Glutamatergic neuron (in vitro differentiated cells): Measurements from ENCODE around the gene GIPC1. TPM values are rescaled to one million over a fixed set of nuclear protein-coding genes. Genes with fewer than 3 reads are reported as not detected.

Experiments used
- DNase-seq: peaks from one replicate; pipeline ENCODE4 v3.0.0; 2022
- H3K27ac Mint-ChIP-seq: one replicate; pipeline ENCODE4 v1.8.0; 2020; ENCODE audit warnings: mild to moderate bottlenecking, mixed read lengths, inconsistent platforms; ENCODE audit not compliant: unreplicated experiment
- H3K27me3 Mint-ChIP-seq: one replicate; pipeline ENCODE4 v1.8.0; 2020; ENCODE audit warnings: mild to moderate bottlenecking, moderate library complexity, mixed read lengths, inconsistent platforms; ENCODE audit not compliant: unreplicated experiment
- H3K36me3 Mint-ChIP-seq: one replicate; pipeline ENCODE4 v1.8.0; 2020; ENCODE audit warnings: mild to moderate bottlenecking, mixed read lengths, inconsistent platforms; ENCODE audit not compliant: unreplicated experiment
- H3K4me1 Mint-ChIP-seq: one replicate; pipeline ENCODE4 v1.8.0; 2020; ENCODE audit warnings: mild to moderate bottlenecking, low read depth, mixed read lengths, inconsistent platforms; ENCODE audit not compliant: unreplicated experiment
- H3K4me3 Mint-ChIP-seq: one replicate; pipeline ENCODE4 v1.8.0; 2020; ENCODE audit warnings: mild to moderate bottlenecking, mixed read lengths, inconsistent platforms; ENCODE audit not compliant: unreplicated experiment
- H3K9me3 Mint-ChIP-seq: one replicate; pipeline ENCODE4 v1.8.0; 2020; ENCODE audit warnings: mild to moderate bottlenecking, moderate library complexity, mixed read lengths, inconsistent platforms; ENCODE audit not compliant: unreplicated experiment
- CTCF ChIP-seq: fragments of 200-600 bp; sonication (generic); IDR thresholded peaks from one replicate; pipeline ENCODE4 v1.5.0; 2021; ENCODE audit not compliant: partially characterized antibody, unreplicated experiment
- long read RNA-seq: library from polyadenylated mRNA; unstranded; transcript quantifications from one replicate; pipeline ENCODE4 v2.0.0, GENCODE V29; 2020; ENCODE audit not compliant: unreplicated experiment
- total RNA-seq: library from RNA; stranded (reverse); fragmentation: NEBNext Ultra II Directional; extraction: Animal tissue kit (Norgen Biotek cat#: 25700); gene quantifications from one replicate; pipeline ENCODE4 v1.2.1, GENCODE V29; 2021; ENCODE audit not compliant: unreplicated experiment

The GIPC1 gene
- total RNA-seq = 53.4 TPM
- long read RNA-seq, transcript GIPC1-203 (9 exons, 1,926 nt) = major isoform, 6 of 21 reads
- long read RNA-seq, partial matches to known transcripts = 5 of 21 reads
- long read RNA-seq, other reads (novel, unspliced or antisense) = 3 of 21 reads

- H3K4me1 Mint-ChIP-seq = peaks cover 6% of the 10 kb centered on the region
- DNase-seq = peak; percentile 99
Observed at GRCh38 chr19:14496029-14496833, at the start of gene GIPC1. Gene GIPC1, minus strand, starts transcription at chr19:14496127. Its CDS starts 13,151 bp downstream, at chr19:14482976.

GRCh38 chr19:14545716-14546082 lies 49.8 kb upstream of the GIPC1 start:
- DNase-seq = no peak
- TF ChIP-seq CTCF = no peak
- peaks cover 2% of the 10 kb centered on the region for H3K27me3 Mint-ChIP-seq
- H3K4me3 Mint-ChIP-seq = no peak overlapping the region
- no peaks in the 10 kb centered on the region for H3K9me3 Mint-ChIP-seq
- peaks cover 2% of the 10 kb centered on the region for H3K4me1 Mint-ChIP-seq
- H3K36me3 Mint-ChIP-seq = no peaks in the 10 kb centered on the region
- no peak overlapping the region for H3K27ac Mint-ChIP-seq

More at GRCh38 chr19:14496029-14496833, at the start of gene GIPC1:
- Mint-ChIP-seq H3K36me3 (no peaks in the 10 kb centered on the region), H3K27me3 (peaks cover 4% of the 10 kb centered on the region), H3K9me3 (peaks cover 2% of the 10 kb centered on the region), H3K4me3 (peak within 1 kb of the TSS; percentile 91), H3K27ac (peak within 1 kb of the TSS; percentile 68)
- no peak for TF ChIP-seq CTCF

- no peak for TF ChIP-seq CTCF
- Mint-ChIP-seq H3K4me1 (peaks cover 2% of the 10 kb centered on the region), H3K27me3 (peaks cover 2% of the 10 kb centered on the region), H3K9me3 (no peaks in the 10 kb centered on the region), H3K4me3 (no peak overlapping the region), H3K27ac (no peak overlapping the region), H3K36me3 (no peaks in the 10 kb centered on the region)
- no peak for DNase-seq
Observed at GRCh38 chr19:14544977-14545715, 49.2 kb upstream of the GIPC1 start.

- no peaks in the 10 kb centered on the region for H3K9me3 Mint-ChIP-seq
- H3K36me3 Mint-ChIP-seq = no peaks in the 10 kb centered on the region
- H3K27me3 Mint-ChIP-seq = peaks cover 2% of the 10 kb centered on the region
- H3K4me1 Mint-ChIP-seq = peaks cover 2% of the 10 kb centered on the region
- H3K27ac Mint-ChIP-seq = no peak overlapping the region
- H3K4me3 Mint-ChIP-seq = no peak overlapping the region
- DNase-seq = no peak
- no peak for TF ChIP-seq CTCF
Observed at GRCh38 chr19:14544047-14544446, 48.1 kb upstream of the GIPC1 start.
